CD4-positive, CD25-positive, alpha-beta regulatory T cell (primary cell): Measurements from ENCODE around the gene PSEN1. TPM values are rescaled to one million over a fixed set of nuclear protein-coding genes. Genes with fewer than 3 reads are reported as not detected.

ENCODE experiments used
- ATAC-seq, 2 donors: fragments of 150-1000 bp; cut with Tn5 transposase; one replicate each; pipeline ENCODE4 v1.10.0; 2021; ENCODE audit warnings: low read depth in 2 of 2, moderate number of reproducible peaks in 2 of 2, moderate library complexity in 1 of 2
- DNase-seq, 3 donors: peaks; one replicate each; pipeline versions ENCODE4 v3.0.0 to v3.0.0-alpha.2; 2012 to 2022; ENCODE audit warnings: mixed read lengths in 1 of 3
- H3K27ac ChIP-seq: one replicate; pipeline ENCODE4 v1.7.0; 2013; ENCODE audit warnings: mild to moderate bottlenecking, low read length; ENCODE audit not compliant: insufficient read depth, poor library complexity, severe bottlenecking
- H3K27me3 ChIP-seq: one replicate; pipeline ENCODE4 v1.7.0; 2013; ENCODE audit warnings: low read length; ENCODE audit not compliant: control insufficient read depth, insufficient read depth
- H3K36me3 ChIP-seq: one replicate; pipeline ENCODE4 v1.7.0; 2013; ENCODE audit warnings: mild to moderate bottlenecking, low read length, moderate library complexity; ENCODE audit not compliant: control insufficient read depth, insufficient read depth
- H3K4me1 ChIP-seq: 2 replicates; pipeline ENCODE4 v1.7.0; 2013; ENCODE audit warnings: mild to moderate bottlenecking, low read length; ENCODE audit not compliant: insufficient read depth, control insufficient read depth, poor library complexity, severe bottlenecking
- H3K4me3 ChIP-seq: one replicate; pipeline ENCODE4 v1.7.0; 2013; ENCODE audit warnings: low read depth, mild to moderate bottlenecking, low read length, moderate library complexity
- H3K9me3 ChIP-seq, 2 experiments: 1 replicate in 1 of 2; 2 replicates in 1 of 2; pipeline ENCODE4 v1.7.0; 2013; ENCODE audit warnings: low read length in 2 of 2, mild to moderate bottlenecking in 1 of 2, moderate library complexity in 1 of 2; ENCODE audit not compliant: control insufficient read depth in 2 of 2
- H3K27ac Mint-ChIP-seq, 3 donors: one replicate each; pipeline ENCODE4 v1.8.0; 2020 to 2022; ENCODE audit warnings: mild to moderate bottlenecking in 3 of 3, mixed read lengths in 3 of 3, moderate library complexity in 2 of 3
- H3K27me3 Mint-ChIP-seq: one replicate; pipeline ENCODE4 v1.8.0; 2022; ENCODE audit warnings: mild to moderate bottlenecking, mixed read lengths
- H3K36me3 Mint-ChIP-seq: one replicate; pipeline ENCODE4 v1.8.0; 2020; ENCODE audit warnings: mixed read lengths
- H3K4me1 Mint-ChIP-seq, 4 donors: one replicate each; pipeline ENCODE4 v1.8.0; 2020 to 2022; ENCODE audit warnings: mixed read lengths in 4 of 4, mild to moderate bottlenecking in 1 of 4
- H3K4me3 Mint-ChIP-seq, 4 donors: one replicate each; pipeline ENCODE4 v1.8.0; 2020 to 2022; ENCODE audit warnings: mild to moderate bottlenecking in 4 of 4, mixed read lengths in 4 of 4, moderate library complexity in 3 of 4
- H3K9me3 Mint-ChIP-seq, 7 donors: one replicate each; pipeline ENCODE4 v1.8.0; 2020 to 2022; ENCODE audit warnings: mixed read lengths in 7 of 7, mild to moderate bottlenecking in 3 of 7, moderate library complexity in 2 of 7
- polyA plus RNA-seq, 4 donors: library from polyadenylated mRNA; unstranded; fragments of 300-500 nt; fragmentation: Illumina TruSeq; gene quantifications; one replicate each; pipeline ENCODE4 v1.2.3, GENCODE V29; 2021
- total RNA-seq: library from RNA; stranded (reverse); gene quantifications from one replicate; pipeline ENCODE4 v1.2.3, GENCODE V29; 2022

PSEN1 gene
- total and polyA plus RNA-seq, 5 donors from 2014 or later = 36.6 to 47.5 (median 44.0) TPM

DNA sequence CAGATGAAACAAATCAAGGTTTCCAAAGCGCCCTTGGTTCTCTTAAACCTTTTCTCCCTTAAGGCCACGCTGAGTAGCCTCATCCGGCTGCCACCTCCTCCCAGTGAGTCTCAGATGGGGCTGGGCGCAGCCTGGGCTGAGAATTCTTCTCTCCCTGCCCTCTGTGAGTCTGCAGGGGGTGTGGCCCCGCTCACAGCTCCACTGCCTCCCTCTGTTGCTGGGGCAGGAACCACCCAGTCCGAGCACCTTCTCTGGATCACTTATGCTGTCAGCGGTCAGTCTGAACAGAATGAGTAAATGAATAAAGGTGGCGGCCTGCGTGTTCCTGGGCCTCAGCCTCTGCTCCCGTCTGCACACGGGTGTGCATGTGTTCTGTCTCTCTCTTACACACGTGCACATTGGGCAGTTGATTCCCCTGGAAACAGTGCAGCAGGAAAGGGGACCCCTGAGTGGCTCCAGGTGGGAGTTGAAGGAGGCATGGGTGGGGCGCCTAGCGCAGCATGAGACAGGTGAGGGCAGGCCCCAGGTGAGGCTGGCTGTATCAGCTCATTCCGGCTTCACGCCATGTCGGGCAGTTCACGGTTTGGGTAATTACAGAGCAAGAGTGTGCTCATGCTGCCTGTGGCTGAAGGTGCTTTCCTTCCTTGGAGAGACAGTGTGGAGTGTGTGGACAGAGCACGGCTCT lies 105.3 kb downstream of the PSEN1 start:
- peaks cover 0 to 29% (median 13%) of the 10 kb centered on the region in 4 donors for H3K4me1 Mint-ChIP-seq
- Histone ChIP-seq H3K9me3 (no peaks in the 10 kb centered on the region), H3K27ac (no peak overlapping the region), H3K36me3 (no peaks in the 10 kb centered on the region), H3K4me3 (no peak overlapping the region), H3K4me1 (peaks cover 29% of the 10 kb centered on the region), H3K27me3 (peaks cover 23% of the 10 kb centered on the region)
- no peak overlapping the region for H3K27ac Mint-ChIP-seq
- no peak overlapping the region for H3K4me3 Mint-ChIP-seq
- DNase-seq (no peak), ATAC-seq (no peak)
- H3K36me3 Mint-ChIP-seq = peaks cover 4% of the 10 kb centered on the region
- H3K27me3 Mint-ChIP-seq = peaks cover 81% of the 10 kb centered on the region
- no peaks in the 10 kb centered on the region for H3K9me3 Mint-ChIP-seq

DNA sequence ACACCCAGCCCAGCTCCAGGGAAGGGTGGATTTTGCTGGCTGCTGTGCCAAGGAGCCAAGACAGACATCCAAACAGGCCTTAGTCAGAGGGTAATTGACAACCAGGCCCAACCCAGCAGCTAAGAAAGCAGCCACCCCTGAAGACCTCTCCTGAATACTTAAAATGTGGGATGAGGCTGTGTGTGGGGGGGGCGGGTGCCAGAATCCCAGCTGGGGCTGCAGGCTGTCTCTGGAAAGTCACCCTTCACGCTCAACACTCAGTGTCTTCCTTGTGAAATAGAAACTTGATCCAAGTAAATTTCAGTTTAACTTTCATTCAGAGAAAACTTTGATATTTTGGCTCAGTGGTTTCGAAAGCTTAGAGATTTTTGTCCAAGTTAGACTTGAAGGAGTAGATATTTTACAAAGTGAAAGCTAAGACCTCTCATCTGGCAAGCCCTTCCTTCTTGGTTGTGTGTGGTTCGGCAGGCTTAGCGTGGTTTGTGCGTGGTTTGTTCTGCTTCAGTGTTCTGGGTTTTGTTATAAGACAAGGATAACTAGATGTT lies 106.1 kb downstream of the PSEN1 start:
- H3K4me3 ChIP-seq = no peak overlapping the region
- Mint-ChIP-seq H3K27me3 (peaks cover 80% of the 10 kb centered on the region), H3K4me3 (peak overlapping the region in 1 of 4 donors; percentile 0), H3K36me3 (peaks cover 6% of the 10 kb centered on the region), H3K27ac (no peak overlapping the region), H3K9me3 (peaks cover 0 to 2% (median 0%) of the 10 kb centered on the region in 7 donors), H3K4me1 (peaks cover 5 to 31% (median 13%) of the 10 kb centered on the region in 4 donors)
- no peaks in the 10 kb centered on the region for H3K9me3 ChIP-seq
- H3K4me1 ChIP-seq = peaks cover 24% of the 10 kb centered on the region
- peak in 1 of 3 donors; percentile 9 for DNase-seq
- H3K27ac ChIP-seq = no peak overlapping the region
- ATAC-seq = no peak
- H3K36me3 ChIP-seq = no peaks in the 10 kb centered on the region
- peaks cover 18% of the 10 kb centered on the region for H3K27me3 ChIP-seq

DNA sequence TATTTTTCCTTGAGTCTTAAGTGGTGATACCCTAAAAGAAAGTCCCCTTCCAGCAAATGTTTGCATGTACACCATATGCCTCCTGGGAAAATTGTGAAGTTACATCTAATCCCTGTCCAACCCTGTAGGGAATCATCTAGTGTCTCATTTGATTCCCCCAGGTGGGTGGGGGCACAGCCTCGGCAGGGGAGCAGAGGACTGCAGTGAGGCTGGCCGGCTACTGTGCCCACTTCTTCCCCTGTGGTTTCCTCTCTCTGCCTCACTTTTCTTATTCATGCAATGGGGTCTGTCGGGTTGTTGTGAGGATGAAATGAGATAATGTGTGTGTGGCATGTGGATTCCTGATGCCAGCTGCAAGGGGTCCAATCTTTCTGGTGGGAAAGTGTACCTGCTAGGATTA lies 107.0 kb downstream of the PSEN1 start:
- Histone ChIP-seq H3K27me3 (peaks cover 18% of the 10 kb centered on the region), H3K4me3 (no peak overlapping the region), H3K36me3 (no peaks in the 10 kb centered on the region), H3K9me3 (no peaks in the 10 kb centered on the region), H3K27ac (no peak overlapping the region), H3K4me1 (peaks cover 14% of the 10 kb centered on the region)
- peaks cover 82% of the 10 kb centered on the region for H3K27me3 Mint-ChIP-seq
- H3K36me3 Mint-ChIP-seq = peaks cover 7% of the 10 kb centered on the region
- H3K4me3 Mint-ChIP-seq = no peak overlapping the region
- H3K4me1 Mint-ChIP-seq = peaks cover 5 to 32% (median 15%) of the 10 kb centered on the region in 4 donors
- ATAC-seq = no peak
- no peak overlapping the region for H3K27ac Mint-ChIP-seq
- peaks cover 0 to 6% (median 0%) of the 10 kb centered on the region in 7 donors for H3K9me3 Mint-ChIP-seq
- no peak for DNase-seq

DNA sequence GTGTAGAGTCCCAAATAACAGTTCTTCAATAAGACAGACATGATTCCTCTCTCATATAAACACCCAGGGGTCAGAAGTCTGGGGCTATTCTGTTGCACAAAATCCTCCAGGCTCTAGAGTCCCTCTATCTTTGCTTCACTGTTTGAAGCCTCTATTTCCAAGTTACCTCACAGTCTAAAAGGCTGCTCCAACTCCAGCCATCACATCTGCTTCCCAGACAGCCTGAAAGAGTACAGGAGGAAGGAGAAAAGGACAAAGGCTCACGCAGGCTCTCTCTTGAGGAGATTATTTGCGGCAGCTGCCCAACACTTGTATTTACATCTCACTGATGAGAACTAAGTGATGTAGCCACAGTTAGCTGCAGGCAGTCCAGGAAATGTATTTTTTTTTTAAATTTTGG lies 107.4 kb downstream of the PSEN1 start:
- H3K27ac Mint-ChIP-seq = no peak overlapping the region
- H3K9me3 ChIP-seq = no peaks in the 10 kb centered on the region
- ATAC-seq (no peak), DNase-seq (no peak)
- peaks cover 7% of the 10 kb centered on the region for H3K36me3 Mint-ChIP-seq
- peaks cover 14% of the 10 kb centered on the region for H3K27me3 ChIP-seq
- H3K4me1 ChIP-seq = peaks cover 13% of the 10 kb centered on the region
- peaks cover 82% of the 10 kb centered on the region for H3K27me3 Mint-ChIP-seq
- no peak overlapping the region for H3K27ac ChIP-seq
- peak overlapping the region in 1 of 4 donors; percentile 21 for H3K4me3 Mint-ChIP-seq
- no peak overlapping the region for H3K4me3 ChIP-seq
- peaks cover 5 to 29% (median 15%) of the 10 kb centered on the region in 4 donors for H3K4me1 Mint-ChIP-seq
- peaks cover 0 to 6% (median 0%) of the 10 kb centered on the region in 7 donors for H3K9me3 Mint-ChIP-seq
- no peaks in the 10 kb centered on the region for H3K36me3 ChIP-seq

DNA sequence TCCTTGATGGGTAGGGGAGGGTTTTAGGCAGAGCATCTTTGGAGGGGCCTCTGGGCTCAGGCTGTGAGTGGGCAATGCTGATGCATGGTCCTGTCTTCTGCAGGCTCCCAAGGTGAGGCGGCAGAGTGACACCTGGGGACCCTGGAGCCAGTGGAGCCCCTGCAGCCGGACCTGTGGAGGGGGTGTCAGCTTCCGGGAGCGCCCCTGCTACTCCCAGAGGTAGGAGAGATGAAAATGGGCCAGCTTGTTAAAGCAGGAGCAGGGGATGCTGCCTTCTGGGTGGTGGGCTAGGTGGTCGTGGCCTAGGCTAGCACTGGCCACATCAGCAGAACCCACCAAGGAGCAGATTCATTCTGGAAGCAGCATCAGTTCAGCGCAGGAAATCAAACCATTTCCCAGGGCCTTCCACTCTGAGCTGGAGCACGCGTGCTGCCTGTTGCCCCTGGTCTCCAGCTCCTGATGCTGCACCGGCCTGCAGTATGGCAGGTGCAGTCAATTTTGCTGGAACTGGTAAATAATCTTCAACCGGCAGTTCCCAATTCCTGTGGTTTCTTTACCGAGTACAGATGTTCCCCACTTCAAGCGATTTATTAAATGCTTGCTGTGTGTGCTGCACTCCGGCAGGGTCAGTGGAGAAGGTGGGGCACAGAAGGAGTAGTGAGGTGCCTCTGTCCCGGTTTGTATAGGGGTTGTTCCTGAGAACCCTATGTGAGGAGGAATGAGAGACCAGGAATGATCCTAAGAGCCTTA lies 108.4 kb downstream of the PSEN1 start:
- ATAC-seq (no peak), DNase-seq (no peak)
- Mint-ChIP-seq H3K9me3 (peaks cover 0 to 6% (median 0%) of the 10 kb centered on the region in 7 donors), H3K4me1 (peaks cover 5 to 26% (median 15%) of the 10 kb centered on the region in 4 donors), H3K36me3 (peaks cover 7% of the 10 kb centered on the region), H3K4me3 (peak overlapping the region; percentile 25 to 86 (median 67)), H3K27ac (no peak overlapping the region), H3K27me3 (peaks cover 83% of the 10 kb centered on the region)
- Histone ChIP-seq H3K27me3 (peaks cover 10% of the 10 kb centered on the region), H3K9me3 (no peaks in the 10 kb centered on the region), H3K36me3 (no peaks in the 10 kb centered on the region), H3K27ac (no peak overlapping the region), H3K4me3 (no peak overlapping the region), H3K4me1 (peaks cover 13% of the 10 kb centered on the region)

DNA sequence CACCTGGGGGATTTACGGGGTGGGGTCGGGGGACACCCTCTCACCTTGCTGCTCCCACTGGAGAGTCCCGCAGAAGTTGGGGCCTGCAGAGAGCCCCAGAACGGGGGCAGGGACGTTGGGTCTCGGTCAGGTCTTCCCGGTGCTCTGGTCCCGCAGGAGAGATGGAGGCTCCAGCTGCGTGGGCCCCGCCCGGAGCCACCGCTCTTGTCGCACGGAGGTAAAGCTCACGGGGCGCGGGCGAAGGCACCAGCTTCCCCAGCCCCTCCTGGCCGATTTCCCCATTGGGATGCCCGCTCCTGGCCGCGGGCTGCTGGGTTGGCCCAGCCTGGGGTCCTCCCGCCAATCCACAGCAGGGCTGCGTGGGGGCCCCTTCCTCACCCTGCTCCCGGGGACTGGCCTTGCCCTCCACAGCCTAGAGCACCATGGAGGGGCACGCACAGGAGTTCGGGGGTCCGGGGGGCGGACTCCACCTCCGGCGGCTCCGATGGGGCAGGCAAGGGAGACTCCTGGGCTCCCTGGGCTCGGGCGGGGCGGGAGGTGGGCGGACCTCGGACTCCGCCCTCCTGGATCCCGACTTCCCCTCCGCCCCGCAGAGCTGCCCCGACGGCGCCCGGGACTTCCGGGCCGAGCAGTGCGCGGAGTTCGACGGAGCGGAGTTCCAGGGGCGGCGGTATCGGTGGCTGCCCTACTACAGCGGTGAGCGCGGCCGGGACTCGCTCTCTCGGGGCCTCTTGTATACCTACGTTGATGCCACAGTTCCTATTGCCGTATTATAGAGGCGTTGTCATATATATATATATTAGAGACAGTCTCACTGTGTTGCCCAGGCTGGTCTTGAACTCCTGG lies 109.4 kb downstream of the PSEN1 start:
- DNase-seq (peak in 2 of 3 donors; percentile 19 to 54), ATAC-seq (peak; percentile 66)
- peaks cover 87% of the 10 kb centered on the region for H3K27me3 Mint-ChIP-seq
- H3K4me1 Mint-ChIP-seq = peaks cover 5 to 24% (median 15%) of the 10 kb centered on the region in 4 donors
- peaks cover 7% of the 10 kb centered on the region for H3K36me3 Mint-ChIP-seq
- Histone ChIP-seq H3K36me3 (no peaks in the 10 kb centered on the region), H3K27me3 (peaks cover 10% of the 10 kb centered on the region), H3K4me1 (peaks cover 13% of the 10 kb centered on the region), H3K27ac (no peak overlapping the region), H3K9me3 (no peaks in the 10 kb centered on the region), H3K4me3 (no peak overlapping the region)
- H3K9me3 Mint-ChIP-seq = peaks cover 0 to 6% (median 0%) of the 10 kb centered on the region in 7 donors
- peak overlapping the region; percentile 70 to 92 (median 84) for H3K4me3 Mint-ChIP-seq
- no peak overlapping the region for H3K27ac Mint-ChIP-seq
